Stimulated activated memory B cell treated with anti-CD40 and anti-IgM and Interleukin-4, amounts not matched to agents 10 μg/mL and 1 μg/mL and 100 μg/mL, for 72 hours (primary cell): ENCODE measurements around the gene GRN.
A peak's percentile ranks its signal among the peaks of the same experiment; 100 is the strongest.

Experiments used
- ATAC-seq: fragments of 150-1000 bp; cut with Tn5 transposase; 2 replicates; pipeline ENCODE4 v1.10.0; 2021
- H3K27ac Mint-ChIP-seq: one replicate; pipeline ENCODE4 v1.8.0; 2022; ENCODE audit warnings: mild to moderate bottlenecking, mixed read lengths
- H3K27me3 Mint-ChIP-seq: one replicate; pipeline ENCODE4 v1.8.0; 2022; ENCODE audit warnings: mixed read lengths
- H3K36me3 Mint-ChIP-seq: one replicate; pipeline ENCODE4 v1.8.0; 2022; ENCODE audit warnings: mixed read lengths
- H3K4me1 Mint-ChIP-seq: one replicate; pipeline ENCODE4 v1.8.0; 2022; ENCODE audit warnings: mixed read lengths
- H3K4me3 Mint-ChIP-seq: one replicate; pipeline ENCODE4 v1.8.0; 2022; ENCODE audit warnings: mild to moderate bottlenecking, moderate library complexity, mixed read lengths
- H3K9me3 Mint-ChIP-seq: one replicate; pipeline ENCODE4 v1.8.0; 2022; ENCODE audit warnings: mixed read lengths

Gene GRN

GRCh38 chr17:44348988-44349364 lies 3.9 kb downstream of the GRN start:
- Mint-ChIP-seq H3K4me1 (peaks cover 84% of the 10 kb centered on the region), H3K27ac (peak overlapping the region; percentile 97), H3K27me3 (no peaks in the 10 kb centered on the region), H3K4me3 (peak overlapping the region; percentile 29), H3K9me3 (no peaks in the 10 kb centered on the region), H3K36me3 (peaks cover 46% of the 10 kb centered on the region)
- ATAC-seq, result no peak

- peaks cover 80% of the 10 kb centered on the region for H3K4me1 Mint-ChIP-seq
- peak overlapping the region; percentile 97 for H3K27ac Mint-ChIP-seq
- H3K4me3 Mint-ChIP-seq, result peak overlapping the region; percentile 54
- ATAC-seq, result no peak
- H3K36me3 Mint-ChIP-seq, result peaks cover 46% of the 10 kb centered on the region
- no peaks in the 10 kb centered on the region for H3K9me3 Mint-ChIP-seq
- no peaks in the 10 kb centered on the region for H3K27me3 Mint-ChIP-seq
Observed at GRCh38 chr17:44349553-44350070, 4.5 kb downstream of the GRN start.

- ATAC-seq, result no peak
- H3K36me3 Mint-ChIP-seq, result peaks cover 43% of the 10 kb centered on the region
- no peak overlapping the region for H3K4me3 Mint-ChIP-seq
- no peaks in the 10 kb centered on the region for H3K9me3 Mint-ChIP-seq
- no peaks in the 10 kb centered on the region for H3K27me3 Mint-ChIP-seq
- peak overlapping the region; percentile 28 for H3K27ac Mint-ChIP-seq
- peaks cover 71% of the 10 kb centered on the region for H3K4me1 Mint-ChIP-seq
Observed at GRCh38 chr17:44350733-44351226, 5.7 kb downstream of the GRN start.

GRCh38 chr17:44351464-44351863 lies 6.4 kb downstream of the GRN start:
- Mint-ChIP-seq H3K36me3 (peaks cover 37% of the 10 kb centered on the region), H3K4me1 (peaks cover 64% of the 10 kb centered on the region), H3K27ac (no peak overlapping the region), H3K9me3 (no peaks in the 10 kb centered on the region), H3K27me3 (no peaks in the 10 kb centered on the region), H3K4me3 (no peak overlapping the region)
- ATAC-seq, result no peak

GRCh38 chr17:44351961-44352827 lies 7.1 kb downstream of the GRN start:
- Mint-ChIP-seq H3K36me3 (peaks cover 37% of the 10 kb centered on the region), H3K27ac (no peak overlapping the region), H3K27me3 (no peaks in the 10 kb centered on the region), H3K9me3 (no peaks in the 10 kb centered on the region), H3K4me3 (no peak overlapping the region), H3K4me1 (peaks cover 57% of the 10 kb centered on the region)
- no peak for ATAC-seq

- no peaks in the 10 kb centered on the region for H3K9me3 Mint-ChIP-seq
- H3K27ac Mint-ChIP-seq, result no peak overlapping the region
- no peaks in the 10 kb centered on the region for H3K27me3 Mint-ChIP-seq
- peaks cover 37% of the 10 kb centered on the region for H3K36me3 Mint-ChIP-seq
- H3K4me1 Mint-ChIP-seq, result peaks cover 48% of the 10 kb centered on the region
- H3K4me3 Mint-ChIP-seq, result peak overlapping the region; percentile 30
- ATAC-seq, result no peak
Observed at GRCh38 chr17:44352828-44353671, 7.9 kb downstream of the GRN start.

GRCh38 chr17:44353672-44354331 lies 8.7 kb downstream of the GRN start:
- H3K4me3 Mint-ChIP-seq, result peak overlapping the region; percentile 71
- no peaks in the 10 kb centered on the region for H3K27me3 Mint-ChIP-seq

GRCh38 chr17:44354582-44355561 lies 9.8 kb downstream of the GRN start:
- H3K27ac Mint-ChIP-seq, result no peak overlapping the region
- H3K27me3 Mint-ChIP-seq, result no peaks in the 10 kb centered on the region
- peak overlapping the region; percentile 72 for H3K4me3 Mint-ChIP-seq
- peaks cover 31% of the 10 kb centered on the region for H3K36me3 Mint-ChIP-seq
- ATAC-seq, result peak; percentile 68
- peaks cover 39% of the 10 kb centered on the region for H3K4me1 Mint-ChIP-seq
- H3K9me3 Mint-ChIP-seq, result no peaks in the 10 kb centered on the region

More at GRCh38 chr17:44353672-44354331, 8.7 kb downstream of the GRN start:
- peak; percentile 2 for ATAC-seq
- Mint-ChIP-seq H3K36me3 (peaks cover 37% of the 10 kb centered on the region), H3K27ac (no peak overlapping the region), H3K4me1 (peaks cover 44% of the 10 kb centered on the region), H3K9me3 (no peaks in the 10 kb centered on the region)

GRCh38 chr17:44355642-44356099 lies 10.6 kb downstream of the GRN start:
- no peak for ATAC-seq
- H3K27me3 Mint-ChIP-seq, result no peaks in the 10 kb centered on the region
- peaks cover 31% of the 10 kb centered on the region for H3K4me1 Mint-ChIP-seq
- no peaks in the 10 kb centered on the region for H3K9me3 Mint-ChIP-seq
- peaks cover 24% of the 10 kb centered on the region for H3K36me3 Mint-ChIP-seq
- no peak overlapping the region for H3K27ac Mint-ChIP-seq
- H3K4me3 Mint-ChIP-seq, result no peak overlapping the region

- Mint-ChIP-seq H3K27ac (no peak overlapping the region), H3K36me3 (peaks cover 19% of the 10 kb centered on the region), H3K4me1 (peaks cover 28% of the 10 kb centered on the region), H3K27me3 (peaks cover under 1% of the 10 kb centered on the region), H3K4me3 (no peak overlapping the region), H3K9me3 (no peaks in the 10 kb centered on the region)
- ATAC-seq, result no peak
Observed at GRCh38 chr17:44356241-44356640, 11.1 kb downstream of the GRN start.

- Mint-ChIP-seq H3K36me3 (peaks cover 2% of the 10 kb centered on the region), H3K27me3 (peaks cover 14% of the 10 kb centered on the region), H3K9me3 (no peaks in the 10 kb centered on the region), H3K4me3 (no peak overlapping the region), H3K27ac (no peak overlapping the region), H3K4me1 (peaks cover 11% of the 10 kb centered on the region)
- no peak for ATAC-seq
Observed at GRCh38 chr17:44358066-44358465, 13.0 kb downstream of the GRN start.

GRCh38 chr17:44359006-44359405 lies 13.9 kb downstream of the GRN start:
- ATAC-seq, result no peak
- no peak overlapping the region for H3K4me3 Mint-ChIP-seq
- peak overlapping the region; percentile 17 for H3K27ac Mint-ChIP-seq
- no peaks in the 10 kb centered on the region for H3K9me3 Mint-ChIP-seq
- H3K36me3 Mint-ChIP-seq, result no peaks in the 10 kb centered on the region
- peaks cover 9% of the 10 kb centered on the region for H3K4me1 Mint-ChIP-seq
- H3K27me3 Mint-ChIP-seq, result peaks cover 18% of the 10 kb centered on the region

- Mint-ChIP-seq H3K4me3 (no peak overlapping the region), H3K27me3 (peaks cover 19% of the 10 kb centered on the region)
Observed at GRCh38 chr17:44359458-44360143, 14.5 kb downstream of the GRN start.

More at GRCh38 chr17:44359458-44360143, 14.5 kb downstream of the GRN start:
- no peaks in the 10 kb centered on the region for H3K36me3 Mint-ChIP-seq
- peaks cover 9% of the 10 kb centered on the region for H3K4me1 Mint-ChIP-seq
- peak overlapping the region; percentile 17 for H3K27ac Mint-ChIP-seq
- no peak for ATAC-seq
- H3K9me3 Mint-ChIP-seq, result no peaks in the 10 kb centered on the region
